Stimulated activated CD8-positive, alpha-beta memory T cell treated with anti-CD3 and anti-CD28 coated beads, Interleukin-7, amount 100 ng/mL, for 48 hours (primary cell): Measurements from ENCODE around the gene USP32.
A peak's percentile ranks its signal among the peaks of the same experiment; 100 is the strongest.

Source experiments
- DNase-seq, 2 donors: peaks; one replicate each; pipeline ENCODE4 v3.0.0-alpha.2; 2020; ENCODE audit warnings: low read depth in 1 of 2; ENCODE audit errors: extremely low read depth in 1 of 2

Gene USP32

GRCh38 chr17:60160829-60161501 is 231.0 kb downstream of the USP32 start:
- DNase-seq: no peak

DNA sequence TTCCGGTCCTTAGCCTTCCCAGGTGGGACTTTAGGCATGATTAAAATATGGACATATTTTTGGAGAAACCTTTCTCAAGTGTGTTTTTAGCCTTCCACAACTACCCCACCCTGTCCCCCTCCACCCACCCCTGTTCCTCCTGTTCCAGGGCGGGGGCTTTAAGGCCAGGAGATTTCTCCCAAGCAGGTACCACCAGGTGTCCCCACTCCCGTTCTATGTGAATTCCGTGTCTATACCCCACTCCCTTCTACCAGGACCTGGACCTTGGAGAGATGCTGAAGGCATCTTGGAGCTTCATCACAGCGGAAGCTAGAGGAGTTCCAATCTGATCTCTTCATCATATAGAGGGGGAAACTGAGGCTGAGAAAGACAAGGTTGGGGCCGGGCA is 232.5 kb downstream of the USP32 start:
- DNase-seq: no peak

DNA sequence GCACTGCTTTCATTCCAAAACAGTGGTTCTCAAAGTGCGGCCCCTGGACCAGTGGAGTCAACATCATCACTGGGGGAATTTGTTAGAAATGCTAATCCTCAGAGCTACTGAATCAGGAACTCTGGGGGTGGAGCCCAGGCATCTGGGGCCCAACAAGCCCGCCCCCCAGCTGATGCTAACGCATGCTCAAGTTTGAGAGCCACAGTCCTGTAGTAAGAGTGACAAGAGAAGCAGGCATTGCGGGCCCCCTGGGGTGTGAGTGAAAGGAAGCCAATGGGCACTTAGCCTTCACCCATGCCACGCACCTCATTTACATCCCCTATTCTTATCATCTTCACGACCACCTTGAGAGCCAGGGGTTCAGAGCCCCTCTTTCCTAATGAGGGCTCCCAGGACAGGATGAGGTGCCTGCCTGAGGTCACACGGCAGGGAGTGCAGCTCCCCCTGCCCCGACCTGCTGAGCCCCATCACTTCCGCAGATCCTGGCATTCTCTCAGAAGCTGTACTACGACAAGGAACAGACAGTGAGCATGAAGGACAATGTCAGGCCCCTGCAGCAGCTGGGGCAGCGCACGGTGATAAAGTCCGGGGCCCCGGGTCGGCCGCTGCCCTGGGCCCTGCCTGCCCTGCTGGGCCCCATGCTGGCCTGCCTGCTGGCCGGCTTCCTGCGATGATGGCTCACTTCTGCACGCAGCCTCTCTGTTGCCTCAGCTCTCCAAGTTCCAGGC is 233.0 kb downstream of the USP32 start:
- no peak for DNase-seq

DNA sequence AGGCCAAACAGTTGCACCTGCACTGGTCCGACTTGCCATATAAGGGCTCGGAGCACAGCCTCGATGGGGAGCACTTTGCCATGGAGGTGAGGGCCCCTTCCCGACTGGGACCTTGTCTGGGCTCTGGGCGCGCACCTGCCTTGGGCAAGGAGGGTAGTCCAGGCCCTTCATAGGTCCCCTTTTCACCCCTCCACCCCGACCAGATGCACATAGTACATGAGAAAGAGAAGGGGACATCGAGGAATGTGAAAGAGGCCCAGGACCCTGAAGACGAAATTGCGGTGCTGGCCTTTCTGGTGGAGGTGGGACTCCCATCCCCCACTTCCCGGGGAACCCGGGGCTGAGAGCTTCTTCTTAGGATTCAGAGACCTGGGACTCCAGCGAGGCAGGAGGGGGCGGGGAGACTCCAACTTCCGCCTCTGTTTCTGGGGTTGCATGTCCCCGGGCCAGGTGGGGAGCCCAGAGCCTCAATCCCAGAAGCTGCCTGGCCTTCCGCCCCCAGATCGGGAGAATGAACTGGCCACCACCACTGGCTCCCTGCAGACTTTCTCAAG is 234.4 kb downstream of the USP32 start:
- no peak for DNase-seq

GRCh38 chr17:60156746-60157145 is 235.2 kb downstream of the USP32 start:
- DNase-seq: no peak

- DNase-seq: no peak
Observed at GRCh38 chr17:60155815-60156214, 236.1 kb downstream of the USP32 start.

GRCh38 chr17:60155427-60155814 is 236.5 kb downstream of the USP32 start:
- DNase-seq: no peak

- DNase-seq: no peak
Observed at GRCh38 chr17:60154616-60155426, 237.1 kb downstream of the USP32 start.

- DNase-seq: no peak
Observed at GRCh38 chr17:60153606-60154390, 238.1 kb downstream of the USP32 start.

DNA sequence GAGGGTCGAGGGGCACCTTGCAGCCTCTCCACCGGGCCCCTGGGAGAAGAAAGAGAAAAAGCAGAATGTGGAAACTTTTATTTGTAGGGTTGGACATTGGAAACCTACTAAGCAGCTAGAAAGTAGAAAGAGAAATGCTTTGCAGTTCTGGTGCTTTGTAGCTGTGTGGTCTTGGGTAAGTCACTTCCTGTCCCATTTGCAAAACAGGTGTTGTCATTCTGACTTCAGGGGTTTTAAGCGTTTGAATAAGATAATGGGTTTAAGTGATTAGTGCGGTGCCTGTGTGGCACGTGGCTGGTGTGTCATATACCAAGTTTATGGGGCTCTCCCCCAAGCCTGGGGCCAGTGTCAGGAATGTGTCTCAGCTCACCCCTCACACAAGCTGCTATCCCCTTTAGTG is 240.6 kb downstream of the USP32 start:
- no peak for DNase-seq

DNA sequence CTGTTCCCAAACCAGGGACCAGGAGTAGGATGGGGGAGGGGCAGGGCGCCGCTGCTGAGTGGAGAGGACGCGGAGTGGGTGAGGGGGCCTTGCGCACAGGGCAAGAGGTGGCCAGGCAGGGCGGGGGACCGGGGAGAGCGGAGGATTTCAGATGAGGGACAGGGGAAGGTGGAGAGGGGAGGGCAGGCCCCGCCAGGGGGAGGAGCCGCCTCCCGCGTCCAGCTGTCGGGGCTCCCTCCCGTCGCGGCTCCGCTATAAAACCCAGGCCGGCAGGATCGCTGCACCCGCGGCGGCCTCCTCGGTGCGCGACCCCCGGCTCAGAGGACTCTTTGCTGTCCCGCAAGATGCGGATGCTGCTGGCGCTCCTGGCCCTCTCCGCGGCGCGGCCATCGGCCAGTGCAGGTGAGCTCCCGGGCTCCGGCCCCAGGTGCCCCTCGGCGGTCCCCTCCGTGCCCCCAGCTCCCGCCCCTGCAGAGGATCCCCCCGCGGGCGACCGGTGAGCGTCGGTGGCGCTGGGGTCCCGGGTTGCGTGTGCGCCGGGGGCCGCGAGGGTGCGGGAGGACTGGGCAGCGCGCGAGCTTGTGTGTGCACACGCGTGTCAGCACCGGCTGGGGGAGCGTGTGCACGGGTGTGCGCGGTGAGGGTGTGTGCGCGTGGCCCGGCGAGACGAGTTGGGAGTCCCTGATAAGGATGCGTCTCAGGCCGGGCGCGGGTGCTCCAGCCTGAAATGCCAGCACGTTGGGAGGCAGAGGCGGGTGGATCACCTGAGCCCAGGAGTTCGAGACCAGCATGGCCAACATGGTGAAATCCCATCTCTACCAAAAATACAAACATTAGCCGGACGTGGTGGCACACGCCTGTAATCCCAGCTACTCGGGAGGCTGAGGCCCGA is 242.0 kb downstream of the USP32 start, which contains the start of gene CA4:
TSS of gene CA4 (plus strand) at position 283 of the 892 bp plus-strand sequence. CDS start at position 345, 62 bp downstream.
- no peak for DNase-seq

DNA sequence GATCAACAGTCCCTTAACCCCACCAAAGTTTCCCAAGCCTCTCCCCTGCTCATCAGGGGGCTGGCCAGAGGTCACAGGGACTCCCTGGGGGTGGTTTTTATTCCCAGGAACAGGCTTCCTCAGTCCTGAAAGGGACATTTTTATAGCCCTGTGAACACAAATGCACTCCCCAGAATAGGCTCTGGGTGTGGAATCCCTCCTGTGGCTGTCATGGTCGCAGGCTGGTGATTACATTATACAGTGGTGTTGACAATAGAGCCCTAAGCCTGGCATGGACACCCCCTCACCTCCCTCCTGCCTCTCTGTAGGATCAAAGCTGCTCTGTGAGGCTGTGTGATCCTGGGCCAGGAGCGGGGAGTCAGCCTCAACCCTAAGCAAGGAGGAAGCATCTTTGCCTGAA is 243.6 kb downstream of the USP32 start:
- no peak for DNase-seq

- DNase-seq: no peak
Observed at GRCh38 chr17:60147553-60148223, 244.2 kb downstream of the USP32 start.

DNA sequence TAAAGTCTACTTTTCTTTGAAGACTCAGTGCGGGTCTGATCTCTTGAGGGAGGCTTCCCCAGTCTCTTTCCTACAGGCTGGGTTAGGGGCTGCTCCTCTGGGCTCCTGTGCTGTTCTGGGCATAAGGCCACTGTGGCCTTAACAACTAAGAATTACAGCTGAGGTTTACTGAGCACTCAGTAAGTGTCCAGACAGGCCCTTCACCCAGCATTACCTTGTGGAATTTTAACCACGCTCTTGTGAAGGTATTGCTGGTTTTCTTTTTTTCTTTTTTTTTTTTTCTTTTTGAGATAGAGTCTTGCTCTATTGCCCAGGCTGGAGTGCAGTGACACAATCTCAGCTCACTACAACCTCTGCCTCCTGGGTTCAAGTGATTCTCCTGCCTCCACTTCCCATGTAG is 245.7 kb downstream of the USP32 start:
- no peak for DNase-seq

DNA sequence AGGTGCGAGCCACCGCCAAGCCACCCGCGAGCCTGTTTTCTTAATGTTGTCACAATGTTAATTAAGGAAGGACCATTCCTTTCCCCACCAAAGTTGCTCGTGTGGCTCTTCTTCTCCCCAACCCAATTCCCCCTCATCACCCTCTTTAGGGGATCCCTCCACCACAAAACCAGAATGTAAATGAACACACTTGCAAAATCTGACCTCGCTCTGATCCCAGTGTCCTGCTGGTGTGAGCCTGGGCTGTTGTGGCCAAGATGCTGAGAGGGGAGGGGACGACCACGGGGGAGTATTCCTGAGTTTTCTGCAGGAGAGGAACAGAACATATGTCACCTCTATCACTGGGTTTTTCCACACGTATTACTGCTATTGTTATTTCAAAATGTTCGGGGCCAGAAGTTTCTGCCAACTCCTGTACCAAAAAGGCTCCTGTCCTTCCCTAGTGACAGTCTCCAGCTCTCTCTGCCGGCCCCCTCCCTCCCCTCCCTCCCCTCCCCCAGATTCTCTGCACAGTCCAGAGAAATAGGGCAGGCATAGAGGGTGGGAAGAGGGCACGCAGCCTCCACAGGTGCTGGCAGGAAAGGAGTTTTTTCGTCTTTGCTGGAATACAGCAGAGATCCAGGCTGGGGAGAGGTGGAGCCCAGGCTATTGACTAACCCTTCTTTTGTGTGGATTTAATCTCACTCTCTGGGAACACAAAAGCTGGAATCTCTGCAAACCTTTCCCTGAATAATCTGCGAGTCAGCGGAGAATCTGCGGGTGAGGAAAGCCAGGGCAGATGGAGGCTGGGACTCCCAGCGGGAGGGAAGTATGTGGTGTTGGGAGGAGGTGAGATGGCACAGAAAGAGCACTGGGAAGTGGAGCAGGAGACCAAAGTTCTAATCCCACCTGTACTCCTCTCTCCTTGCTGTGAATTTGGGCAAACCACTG is 246.7 kb downstream of the USP32 start:
- DNase-seq: no peak

DNA sequence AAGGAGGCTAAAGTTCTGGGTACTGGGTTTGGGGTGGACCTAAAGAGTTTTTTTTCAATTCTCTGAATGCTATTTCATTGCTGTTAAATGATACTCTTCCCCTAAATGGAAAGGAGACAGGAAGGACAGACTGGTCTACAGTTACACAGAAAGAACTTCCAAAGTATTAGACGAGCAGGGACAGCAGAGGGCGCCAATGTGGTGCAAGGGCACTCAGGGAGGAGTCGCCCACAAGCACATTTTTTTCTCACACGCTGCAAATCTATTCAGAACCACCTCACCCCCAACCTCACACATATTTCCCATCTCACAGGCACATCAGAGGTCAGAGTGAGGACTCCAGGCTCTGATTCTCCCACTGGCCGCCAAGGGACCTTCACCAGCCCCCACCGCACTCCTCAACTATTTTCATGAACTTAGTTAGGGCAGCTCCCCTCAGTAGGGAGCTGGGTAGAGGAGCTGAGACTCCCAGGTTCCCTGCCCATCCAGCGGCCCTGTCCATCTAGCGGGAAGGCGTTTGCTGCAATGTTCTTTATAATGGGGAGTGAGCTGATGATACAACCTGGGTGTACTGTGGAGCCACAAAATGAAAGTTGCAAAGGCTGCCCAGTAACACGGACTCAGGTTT is 248.9 kb downstream of the USP32 start:
- peak; percentile 43 to 70 for DNase-seq
